VCaP (cell line): ENCODE data around the gene ENO3.

ENCODE experiments used
- H3K27ac ChIP-seq: fragments of 450-650 bp; 2 replicates; pipeline ENCODE4 v1.5.1; 2017
- CTCF ChIP-seq: fragments of 450-650 bp; conservative IDR thresholded peaks from 2 replicates; pipeline ENCODE4 v1.5.1; 2017; ENCODE audit warnings: mild to moderate bottlenecking, moderate library complexity

ENO3 gene

GRCh38 chr17:4944163-4944553 is 6.8 kb upstream of the ENO3 start:
- TF ChIP-seq CTCF = no peak
- no peak overlapping the region for H3K27ac ChIP-seq

GRCh38 chr17:4944554-4945175 is 6.3 kb upstream of the ENO3 start:
- no peak overlapping the region for H3K27ac ChIP-seq
- no peak for TF ChIP-seq CTCF

- H3K27ac ChIP-seq = no peak overlapping the region
- no peak for TF ChIP-seq CTCF
These were observed 5.6 kb upstream of the ENO3 start for GRCh38 chr17:4945176-4945943.

GRCh38 chr17:4945944-4946280 is 5.0 kb upstream of the ENO3 start:
- no peak overlapping the region for H3K27ac ChIP-seq
- TF ChIP-seq CTCF = no peak

- TF ChIP-seq CTCF = no peak
- H3K27ac ChIP-seq = peak overlapping the region; percentile 91
These were observed 4.5 kb upstream of the ENO3 start for GRCh38 chr17:4946312-4946976.

GRCh38 chr17:4947010-4947410 is 3.9 kb upstream of the ENO3 start:
- H3K27ac ChIP-seq = peak overlapping the region; percentile 91
- no peak for TF ChIP-seq CTCF

- TF ChIP-seq CTCF = no peak
These were observed 3.3 kb upstream of the ENO3 start for GRCh38 chr17:4947411-4948165.

More at GRCh38 chr17:4947411-4948165, 3.3 kb upstream of the ENO3 start:
- H3K27ac ChIP-seq = peak overlapping the region; percentile 91
